ENCODE results near the gene NTSR1. TPM values are rescaled to one million over a fixed set of nuclear protein-coding genes. Genes with fewer than 3 reads are reported as not detected.

The NTSR1 gene
- total and polyA plus RNA-seq, 12 donors, result 0.03 to 0.14 (median 0.11) TPM; not detected in 9

GRCh38 chr20:62799036-62799435, 90.4 kb downstream of the NTSR1 start:
- WGBS, 4 donors, result 91 to 93% (median 92%) methylated on average over 8 of the region's 8 CpGs
- Histone ChIP-seq H3K4me1 (replicated peaks in 1 of 2) (peaks cover 8 to 23% of the 10 kb centered on the region in 2 donors), H3K27me3 (no peaks in the 10 kb centered on the region), H3K36me3 (replicated peaks in 1 of 2) (peaks cover 0 to 32% of the 10 kb centered on the region in 2 donors), H3K9me3 (replicated peaks in 1 of 3) (no peaks in the 10 kb centered on the region), H3K27ac (no peak overlapping the region), H3K4me3 (no peak overlapping the region)
- TF ChIP-seq, protein P1, sequence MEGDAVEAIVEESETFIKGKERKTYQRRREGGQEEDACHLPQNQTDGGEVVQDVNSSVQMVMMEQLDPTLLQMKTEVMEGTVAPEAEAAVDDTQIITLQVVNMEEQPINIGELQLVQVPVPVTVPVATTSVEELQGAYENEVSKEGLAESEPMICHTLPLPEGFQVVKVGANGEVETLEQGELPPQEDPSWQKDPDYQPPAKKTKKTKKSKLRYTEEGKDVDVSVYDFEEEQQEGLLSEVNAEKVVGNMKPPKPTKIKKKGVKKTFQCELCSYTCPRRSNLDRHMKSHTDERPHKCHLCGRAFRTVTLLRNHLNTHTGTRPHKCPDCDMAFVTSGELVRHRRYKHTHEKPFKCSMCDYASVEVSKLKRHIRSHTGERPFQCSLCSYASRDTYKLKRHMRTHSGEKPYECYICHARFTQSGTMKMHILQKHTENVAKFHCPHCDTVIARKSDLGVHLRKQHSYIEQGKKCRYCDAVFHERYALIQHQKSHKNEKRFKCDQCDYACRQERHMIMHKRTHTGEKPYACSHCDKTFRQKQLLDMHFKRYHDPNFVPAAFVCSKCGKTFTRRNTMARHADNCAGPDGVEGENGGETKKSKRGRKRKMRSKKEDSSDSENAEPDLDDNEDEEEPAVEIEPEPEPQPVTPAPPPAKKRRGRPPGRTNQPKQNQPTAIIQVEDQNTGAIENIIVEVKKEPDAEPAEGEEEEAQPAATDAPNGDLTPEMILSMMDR (IDR thresholded peaks at IDR 0.05), result no peak
- TF ChIP-seq POLR2A (IDR thresholded peaks at IDR 0.05), result no peak
- intact Hi-C loops (cut with DNase I), result loop anchor here in 1 of 2 donors (10.0 kb wide), 2 partner anchors 304 to 494 kb away; partner anchors contain the start of gene ADRM1
- DNase-seq, result no peak

DNA sequence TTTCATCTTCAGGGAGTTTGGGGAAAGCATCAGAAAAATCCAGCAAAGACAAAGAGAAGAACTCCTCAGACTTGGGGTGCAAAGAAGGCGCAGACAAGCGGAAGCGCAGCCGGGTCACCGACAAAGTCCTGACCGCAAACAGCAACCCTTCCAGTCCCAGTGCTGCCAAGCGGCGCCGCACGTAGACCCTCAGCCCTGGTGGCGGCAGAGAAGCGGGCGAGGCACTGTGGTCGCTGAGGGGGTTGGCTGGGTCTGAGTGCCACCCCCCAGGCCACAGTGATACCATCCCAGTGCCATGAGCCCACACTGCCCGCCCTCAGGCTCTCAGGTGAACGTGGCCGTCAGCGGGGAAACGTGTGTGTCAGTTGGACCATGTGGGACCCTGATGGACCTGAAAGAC, 90.8 kb downstream of the NTSR1 start:
- TF ChIP-seq, protein P1 (IDR thresholded peaks at IDR 0.05), result no peak
- TF ChIP-seq POLR2A (IDR thresholded peaks at IDR 0.05), result no peak
- H3K27ac ChIP-seq, result no peak overlapping the region
- peaks cover 8 to 22% of the 10 kb centered on the region in 2 donors for H3K4me1 ChIP-seq (replicated peaks in 1 of 2)
- 95 to 97% (median 95%) methylated on average over 17 to 19 of the region's 19 CpGs for WGBS, 4 donors
- no peaks in the 10 kb centered on the region for H3K27me3 ChIP-seq
- intact Hi-C loops (cut with DNase I), result loop anchor here in 1 of 2 donors (10.0 kb wide), 2 partner anchors 305 to 495 kb away; partner anchors contain the start of gene ADRM1
- H3K36me3 ChIP-seq (replicated peaks in 1 of 2), result peaks cover 0 to 32% of the 10 kb centered on the region in 2 donors
- no peak for DNase-seq
- no peaks in the 10 kb centered on the region for H3K9me3 ChIP-seq (replicated peaks in 1 of 3)
- no peak overlapping the region for H3K4me3 ChIP-seq

DNA sequence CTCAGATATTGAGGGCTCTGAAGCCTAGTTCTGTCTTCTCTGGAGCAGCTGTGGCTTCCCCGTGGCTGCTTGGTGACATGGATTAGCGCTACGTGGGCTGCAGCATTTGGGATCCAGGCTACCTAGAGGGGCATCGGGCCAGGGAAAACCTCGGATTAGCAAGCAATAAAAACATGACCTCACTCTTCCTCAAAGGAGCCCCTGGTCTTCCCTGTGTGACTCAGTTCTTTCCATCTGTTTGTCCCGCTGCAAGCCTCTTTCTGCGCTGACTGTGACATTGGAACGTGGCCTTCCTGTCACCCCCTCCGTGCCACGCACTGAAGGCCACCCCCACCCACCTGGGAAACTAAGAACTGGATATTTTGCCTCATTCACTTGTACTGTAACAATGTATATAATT, 91.2 kb downstream of the NTSR1 start:
- Histone ChIP-seq H3K9me3 (replicated peaks in 1 of 3) (no peaks in the 10 kb centered on the region), H3K4me1 (replicated peaks in 1 of 2) (peaks cover 8 to 18% of the 10 kb centered on the region in 2 donors), H3K36me3 (replicated peaks in 1 of 2) (peaks cover 0 to 32% of the 10 kb centered on the region in 2 donors), H3K4me3 (no peak overlapping the region), H3K27me3 (no peaks in the 10 kb centered on the region), H3K27ac (no peak overlapping the region)
- intact Hi-C loops (cut with DNase I), result loop anchor here in 1 of 2 donors (10.0 kb wide), 2 partner anchors 305 to 495 kb away; partner anchors contain the start of gene ADRM1
- TF ChIP-seq POLR2A (IDR thresholded peaks at IDR 0.05), result no peak
- peak in 1 of 7 donors; percentile 44 for DNase-seq
- WGBS, 4 donors, result 71 to 91% (median 76%) methylated on average over 10 of the region's 10 CpGs

DNA sequence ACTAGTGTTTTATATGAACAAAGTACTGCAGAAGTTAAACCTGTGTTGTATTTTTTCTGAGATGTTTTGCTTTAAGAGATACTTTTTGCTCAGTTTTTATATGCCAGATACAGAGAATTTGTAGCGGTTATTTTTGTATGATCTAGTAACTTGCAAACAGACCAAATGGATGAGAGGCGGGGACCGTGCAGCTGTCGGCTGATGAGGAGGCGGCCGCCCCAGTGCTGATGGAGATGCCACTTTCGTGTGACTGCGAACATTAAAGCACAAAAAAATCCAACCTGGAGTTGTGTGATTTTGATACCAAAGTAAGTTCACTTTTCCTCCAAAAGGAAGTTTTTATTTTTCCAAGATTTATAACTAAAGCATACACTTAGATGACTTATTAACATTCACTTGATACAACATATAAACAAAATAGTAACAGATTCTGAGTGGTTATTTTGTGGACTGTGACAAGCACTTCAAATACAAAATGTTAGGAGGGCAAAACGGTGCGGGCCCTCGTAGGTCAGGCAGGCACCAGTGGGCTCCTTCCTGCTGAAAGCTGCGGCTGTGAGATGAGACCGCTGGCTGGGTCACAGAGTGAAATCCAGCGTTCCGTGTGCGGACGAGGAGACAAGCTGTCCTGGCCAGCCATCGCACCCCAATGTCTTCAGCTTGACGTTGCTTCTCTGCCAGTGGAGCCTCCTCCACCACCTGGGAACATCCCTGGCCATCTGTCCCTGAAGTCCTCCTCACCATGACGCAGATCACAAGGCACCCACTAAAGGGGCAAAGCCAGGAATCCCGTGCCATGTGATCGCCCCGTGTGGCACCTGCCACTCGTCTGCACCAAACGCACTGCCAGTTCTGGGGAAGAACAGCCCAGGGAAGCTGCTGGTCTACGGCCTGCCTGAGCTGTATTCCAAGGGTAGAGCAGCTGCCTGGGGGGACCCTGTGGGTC, 92.0 kb downstream of the NTSR1 start:
- H3K27me3 ChIP-seq, result no peaks in the 10 kb centered on the region
- TF ChIP-seq POLR2A (IDR thresholded peaks at IDR 0.05), result no peak
- TF ChIP-seq, protein P1 (IDR thresholded peaks at IDR 0.05), result no peak
- no peak overlapping the region for H3K4me3 ChIP-seq
- no peaks in the 10 kb centered on the region for H3K9me3 ChIP-seq (replicated peaks in 1 of 3)
- H3K27ac ChIP-seq, result no peak overlapping the region
- 86 to 93% (median 90%) methylated on average over 15 to 26 of the region's 26 CpGs for WGBS, 4 donors
- H3K36me3 ChIP-seq (replicated peaks in 1 of 2), result peaks cover 0 to 32% of the 10 kb centered on the region in 2 donors
- no peak for DNase-seq
- intact Hi-C loops (cut with DNase I), result no loop called here
- H3K4me1 ChIP-seq (replicated peaks in 1 of 2), result peaks cover 10 to 13% of the 10 kb centered on the region in 2 donors
